ENCODE data around the gene SPCS2.
"Not testable (repeated sequence)": the region's sequence is repeated elsewhere in the genome, so short reads cannot be mapped to it uniquely, and the experiment has no call there.

The SPCS2 gene

DNA sequence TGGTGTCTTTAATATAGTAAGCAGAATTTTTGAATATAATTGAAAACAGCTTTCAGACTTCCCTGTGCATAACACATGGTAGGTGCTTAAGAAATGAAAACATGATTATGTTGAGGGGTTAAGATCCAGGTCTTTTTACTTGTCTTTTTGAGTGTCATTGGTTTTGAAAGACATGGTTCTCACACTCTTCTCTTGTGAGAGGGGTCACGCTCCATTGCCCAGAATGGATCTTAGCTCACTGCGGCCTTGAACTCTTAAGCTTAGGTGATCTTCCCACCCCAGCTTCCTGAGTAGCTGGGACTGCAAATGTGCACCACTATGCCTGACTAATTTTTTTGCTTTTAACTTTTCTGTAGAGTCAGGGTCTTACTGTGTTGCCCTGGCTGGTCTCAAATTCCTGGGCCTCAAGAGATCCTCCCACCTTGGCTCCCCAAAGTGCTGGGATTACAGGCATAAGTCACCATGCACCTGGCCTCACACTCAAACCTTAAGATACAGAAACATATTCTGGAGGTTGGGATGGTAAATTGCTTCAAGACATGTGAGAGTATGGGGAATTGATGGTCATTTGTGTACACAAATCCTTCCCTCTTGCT, 1.4 kb downstream of the SPCS2 start:
- DNase-seq (ENCODE audit: low read depth), result no peak

DNA sequence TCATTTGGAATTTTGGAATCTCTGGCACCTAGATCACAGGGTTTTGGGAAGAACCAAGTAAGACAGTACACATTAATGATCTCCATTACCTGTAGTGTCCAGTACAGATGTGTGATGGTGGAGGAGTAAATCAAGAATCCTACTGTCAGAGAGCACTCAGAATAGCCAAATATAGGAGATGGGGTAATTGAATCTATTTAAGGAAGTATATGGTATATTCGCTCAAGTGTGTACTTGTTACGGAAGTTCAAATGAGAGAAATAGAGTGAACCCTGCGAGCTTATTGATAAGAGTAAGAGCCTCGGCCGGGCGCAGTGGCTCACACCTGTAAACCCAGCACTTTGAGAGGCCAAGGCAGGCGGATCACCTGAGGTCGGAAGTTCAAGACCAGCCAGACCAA, 2.2 kb downstream of the SPCS2 start:
- DNase-seq (ENCODE audit: low read depth), result no peak

DNA sequence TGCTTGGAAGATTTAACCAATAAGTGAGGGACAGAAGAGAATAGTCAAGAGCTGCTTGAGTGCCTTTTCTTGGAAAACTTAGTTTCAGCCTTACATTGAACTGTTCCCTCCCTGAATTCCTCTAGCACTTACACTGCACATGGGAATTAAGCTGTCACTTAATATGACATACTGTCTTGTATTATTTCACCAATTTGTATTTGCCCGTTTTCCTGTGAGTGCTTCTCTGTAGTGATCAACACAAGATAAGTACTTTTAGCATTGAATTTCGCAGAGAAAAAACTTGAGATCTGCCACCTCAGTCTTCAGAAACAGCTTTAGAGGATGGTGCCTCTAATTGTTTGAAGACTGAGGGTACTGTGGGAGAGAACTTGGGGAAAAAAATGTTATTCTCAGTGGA, 3.7 kb downstream of the SPCS2 start:
- DNase-seq (ENCODE audit: low read depth), result no peak

DNA sequence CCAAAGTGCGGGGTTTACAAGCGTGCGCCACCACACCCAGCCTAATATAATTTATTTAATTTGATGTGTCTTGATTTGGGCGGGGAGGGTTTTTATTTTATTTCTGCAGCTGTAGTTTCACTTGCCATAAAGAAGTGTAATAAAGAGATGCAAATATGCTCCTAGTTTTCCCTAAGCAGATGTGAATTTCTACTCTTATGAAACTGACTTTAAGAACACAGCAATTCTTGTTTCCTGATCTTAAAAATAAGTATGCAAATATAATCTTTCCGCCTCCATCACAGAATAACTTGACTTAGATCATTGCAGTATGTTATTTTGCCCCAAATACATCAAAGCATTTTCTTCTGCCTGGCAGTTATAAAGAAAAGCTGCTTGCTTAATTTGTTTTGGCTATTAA, 4.4 kb downstream of the SPCS2 start:
- DNase-seq (ENCODE audit: low read depth), result no peak

DNA sequence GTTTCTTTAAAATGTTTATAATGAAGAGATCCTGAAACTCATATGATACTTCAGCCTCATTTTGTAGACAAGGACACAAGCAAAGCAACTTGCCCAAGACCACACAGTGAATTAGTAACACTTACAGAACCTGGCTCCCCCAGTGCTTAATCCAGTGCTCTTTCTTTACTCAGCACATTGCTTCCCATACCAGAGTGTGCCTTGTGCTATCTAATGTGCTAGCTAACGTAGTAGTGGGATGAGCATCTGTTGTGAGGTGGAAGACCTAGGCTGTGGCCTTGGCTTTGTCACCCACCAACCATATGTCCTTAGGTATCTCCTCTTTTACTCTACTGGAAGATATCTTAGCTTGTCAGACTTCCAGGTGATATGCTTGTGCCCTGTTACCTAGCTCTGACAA, 5.1 kb downstream of the SPCS2 start:
- no peak for DNase-seq (ENCODE audit: low read depth)

DNA sequence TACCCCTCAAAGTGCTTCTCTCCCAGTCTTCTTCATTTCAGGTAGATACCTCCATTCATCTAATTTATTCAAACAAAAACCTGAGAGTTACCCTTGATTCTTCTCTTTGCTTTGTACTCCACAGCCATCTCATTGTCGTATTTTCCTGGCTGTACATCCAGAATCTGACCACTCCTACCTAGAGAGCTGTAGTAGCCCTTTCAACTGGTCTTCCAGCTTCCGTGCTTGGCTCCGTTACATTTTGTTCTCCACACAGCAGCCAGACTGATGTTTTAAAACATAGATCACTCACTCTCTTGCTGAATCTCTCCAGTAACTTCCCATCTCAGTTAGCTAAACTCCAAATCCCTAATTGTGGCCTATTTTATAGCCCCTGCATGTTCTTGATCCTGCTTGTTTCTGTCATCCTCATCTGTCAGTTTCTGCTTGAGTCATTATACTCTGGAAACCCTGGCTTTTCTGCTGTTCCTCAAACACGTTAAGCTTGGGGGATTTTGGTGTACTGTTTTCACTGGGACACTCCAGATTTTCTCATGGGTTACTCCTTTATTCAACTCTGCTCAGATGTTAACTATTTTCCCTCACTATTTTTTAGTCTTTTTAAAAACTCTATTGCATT, 7.4 kb downstream of the SPCS2 start:
- DNase-seq (ENCODE audit: low read depth), result peak; percentile 39

DNA sequence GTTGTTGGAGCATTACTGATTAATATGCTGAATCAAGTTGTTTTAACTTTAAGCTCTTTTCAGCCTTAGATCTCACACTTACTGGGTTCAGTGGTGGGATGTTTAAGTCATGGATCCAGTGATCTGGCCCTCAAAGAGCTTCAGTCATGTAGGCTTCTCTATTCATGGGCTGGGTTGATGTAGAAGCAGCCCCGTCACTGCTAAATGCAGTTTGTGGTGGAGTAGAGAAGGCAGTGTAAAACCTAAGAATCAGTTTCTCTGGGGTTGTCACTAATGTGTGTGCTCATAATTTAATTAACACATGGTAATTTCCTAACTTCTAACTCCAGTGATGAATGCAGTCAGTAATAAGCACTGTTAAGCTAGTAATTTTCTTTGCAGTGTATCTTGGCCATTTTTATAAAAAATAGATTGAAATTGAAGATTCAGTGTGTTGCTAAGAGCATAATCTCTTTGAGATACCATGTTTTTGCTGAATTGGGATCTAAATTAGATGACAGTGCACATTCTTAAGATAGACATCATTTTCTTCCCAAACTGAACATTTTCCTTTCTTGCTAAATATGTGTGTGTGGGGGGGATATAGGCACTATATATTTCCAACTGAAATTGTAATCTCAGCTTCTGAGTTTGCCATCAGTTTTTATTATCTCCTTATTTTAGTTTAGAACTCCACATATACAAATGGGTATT, 9.0 kb downstream of the SPCS2 start:
- no peak for DNase-seq (ENCODE audit: low read depth)

DNA sequence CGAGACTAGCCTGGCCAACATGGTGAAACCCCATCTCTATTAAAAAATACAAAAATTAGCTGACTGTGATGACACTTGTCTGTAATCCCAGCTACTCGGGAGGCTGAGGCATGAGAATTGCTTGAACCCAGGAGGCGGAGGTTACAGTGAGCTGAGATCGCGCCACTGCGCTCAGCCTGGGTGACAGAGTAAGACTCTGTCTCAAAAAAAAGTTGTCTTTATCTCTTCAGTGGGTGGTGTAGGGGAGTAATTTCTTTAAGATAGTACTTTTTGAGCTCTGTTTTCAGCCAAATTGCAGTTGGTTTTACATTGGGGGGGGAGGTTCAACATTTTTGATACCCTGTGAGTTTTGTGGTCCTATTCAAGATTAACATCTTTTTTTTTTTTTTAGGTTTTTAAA, 11.1 kb downstream of the SPCS2 start:
- not testable (repeated sequence) for DNase-seq (ENCODE audit: low read depth)

DNA sequence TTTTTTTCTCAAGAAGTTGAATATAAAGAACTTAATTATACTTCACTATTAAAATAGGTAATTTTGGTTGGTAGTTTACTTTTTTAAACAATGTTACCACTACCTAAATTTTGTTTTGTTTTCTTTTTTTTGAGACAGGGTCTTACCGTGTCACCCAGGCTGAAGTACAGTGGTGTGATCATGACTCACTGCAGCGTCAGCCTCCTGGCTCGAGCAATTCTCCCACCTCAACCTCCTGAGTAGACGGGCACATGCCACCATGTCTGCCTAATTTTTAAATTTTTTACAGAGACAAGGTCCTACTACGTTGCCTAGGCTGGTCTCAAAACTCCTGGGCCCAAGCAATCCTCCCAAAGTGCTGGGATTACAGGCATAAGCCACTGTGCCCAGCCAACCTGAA, 17.6 kb downstream of the SPCS2 start:
- peak; percentile 59 for DNase-seq (ENCODE audit: low read depth)

DNA sequence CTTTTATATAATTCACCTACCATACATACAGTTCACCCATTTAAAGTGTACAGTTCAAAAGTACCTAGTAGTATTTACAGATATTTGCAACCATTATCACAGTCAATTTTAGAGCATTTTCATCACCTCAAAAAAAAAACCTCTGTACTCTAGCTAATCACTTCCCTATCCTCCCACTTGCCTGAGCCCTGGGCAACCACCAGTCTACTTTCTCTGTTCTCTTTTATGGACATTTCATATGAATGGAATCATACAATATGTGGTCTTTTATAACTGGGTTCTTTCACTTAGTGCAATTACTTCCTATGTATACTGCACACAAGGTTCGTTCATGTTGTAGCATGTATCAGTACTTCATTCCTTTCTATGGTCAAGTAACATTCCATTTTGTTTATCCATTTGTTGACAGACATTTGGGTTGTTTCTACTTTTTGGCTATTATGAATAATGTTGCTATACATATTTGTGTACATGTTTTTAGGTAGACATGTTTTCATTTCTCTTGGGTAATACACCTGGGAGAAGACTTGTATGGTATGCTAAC, 21.9 kb downstream of the SPCS2 start:
- no peak for DNase-seq (ENCODE audit: low read depth)

DNA sequence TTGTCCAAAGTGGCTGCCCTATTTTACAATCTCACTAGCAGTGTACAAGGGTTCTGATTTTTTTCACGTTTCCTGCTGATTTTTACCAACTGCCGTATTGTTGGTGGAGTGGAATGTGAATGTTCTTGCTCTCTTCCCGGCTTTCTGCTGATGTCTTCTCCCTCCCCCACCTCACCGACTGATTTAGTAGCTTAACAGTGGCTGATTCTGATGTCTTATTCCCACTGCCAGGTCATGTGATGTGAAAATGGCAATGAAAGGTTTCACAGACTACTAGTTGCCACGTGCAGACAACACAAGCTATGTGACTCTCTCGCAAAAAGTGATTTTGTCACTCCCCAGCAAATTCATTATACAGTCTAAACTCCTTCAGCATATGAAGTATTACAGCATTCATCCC, 22.4 kb downstream of the SPCS2 start:
- DNase-seq (ENCODE audit: low read depth), result no peak

DNA sequence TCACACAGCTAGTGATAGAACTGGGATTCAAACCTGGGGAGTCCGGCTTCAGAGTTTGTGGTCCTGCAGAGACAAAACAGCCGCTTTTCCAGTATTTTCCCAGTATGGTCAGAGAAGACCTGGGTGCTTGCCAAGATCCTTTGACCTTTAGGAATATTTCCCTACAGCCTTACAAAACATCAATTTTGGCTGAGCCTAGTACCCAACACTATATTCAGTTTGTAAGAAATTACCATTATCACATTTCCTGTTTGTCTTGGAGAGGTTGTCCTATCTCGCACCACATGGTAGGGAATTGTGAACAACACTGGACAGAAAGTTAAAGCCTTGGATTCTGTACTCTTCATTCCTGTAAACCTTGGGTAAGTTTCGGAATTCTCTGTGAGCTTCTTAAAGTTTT, 29.0 kb downstream of the SPCS2 start:
- no peak for DNase-seq (ENCODE audit: low read depth)

DNA sequence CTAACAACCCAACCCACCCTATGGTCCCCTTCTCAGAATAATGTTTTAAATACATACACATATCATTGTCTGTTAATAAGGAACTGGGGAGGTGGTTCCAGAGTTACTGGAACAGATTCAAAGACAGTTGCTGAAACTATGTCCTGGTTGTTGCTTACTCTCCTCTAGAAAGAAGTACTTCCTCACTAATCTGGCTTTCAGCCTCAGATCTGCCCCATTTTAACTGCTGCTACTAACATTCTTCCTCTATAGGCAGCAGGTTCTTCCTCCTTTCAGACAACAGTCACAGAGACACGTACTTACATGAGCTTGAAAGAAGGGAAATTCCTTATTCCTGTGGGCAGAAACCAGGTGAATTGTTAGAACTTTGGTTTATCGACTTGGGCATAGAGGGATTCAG, 31.6 kb downstream of the SPCS2 start:
- DNase-seq (ENCODE audit: low read depth), result no peak

DNA sequence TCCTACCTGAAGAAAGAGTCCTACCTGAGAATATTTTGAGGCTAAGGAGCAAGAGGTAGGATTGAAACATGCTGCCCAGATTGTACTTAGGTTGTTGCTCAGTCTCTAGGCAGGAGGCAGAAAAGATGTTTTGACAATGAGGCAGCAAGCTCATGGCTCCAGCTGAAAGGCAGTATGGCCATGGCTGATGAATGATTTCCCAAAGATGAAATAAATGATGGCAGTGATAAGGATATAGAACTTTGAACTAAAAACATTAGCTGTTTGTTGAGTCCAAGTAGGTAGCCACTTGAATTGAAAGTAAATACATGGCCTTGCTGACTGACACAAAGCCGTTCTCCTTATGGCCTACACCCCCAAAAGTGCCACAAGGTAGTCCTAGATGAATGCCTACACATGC, 32.8 kb downstream of the SPCS2 start:
- DNase-seq (ENCODE audit: low read depth), result no peak

DNA sequence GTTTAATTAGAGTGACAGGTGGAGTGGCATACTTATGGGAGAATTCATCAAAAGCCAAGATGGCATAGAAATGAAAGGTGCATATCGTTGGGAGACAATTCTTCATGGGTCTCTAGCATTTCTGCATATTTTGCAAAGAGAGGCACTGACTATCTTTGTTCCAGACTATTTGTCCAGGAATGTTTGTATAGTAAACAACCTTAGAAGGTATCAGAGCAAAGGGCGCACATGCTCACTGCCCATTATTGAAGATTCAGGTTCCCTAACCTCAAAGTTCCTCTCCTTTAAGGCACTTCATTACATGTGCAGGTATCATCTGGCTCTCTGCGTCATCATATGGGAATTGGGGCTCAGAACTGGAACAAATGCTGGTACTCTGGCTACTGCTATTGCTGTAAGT, 35.0 kb downstream of the SPCS2 start:
- DNase-seq (ENCODE audit: low read depth), result no peak

DNA sequence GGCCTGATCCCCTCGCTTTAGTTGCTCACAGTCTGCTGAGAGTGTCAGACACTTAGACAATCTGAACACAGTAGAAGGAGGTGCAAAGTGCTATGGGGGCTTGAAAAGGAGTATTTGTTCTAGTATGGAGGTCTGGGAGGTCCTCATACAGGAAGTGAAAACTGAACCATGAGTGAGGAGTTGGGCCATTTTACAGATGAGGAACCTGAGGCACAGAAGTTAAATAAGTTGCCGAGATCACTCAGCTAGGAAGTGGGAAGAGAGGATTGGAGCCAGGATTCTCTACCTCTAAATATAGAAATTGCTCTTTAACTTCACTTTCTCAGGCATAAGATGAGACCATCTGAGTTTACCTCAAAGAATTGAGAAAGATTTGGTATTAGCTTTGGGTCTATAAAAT, 35.7 kb downstream of the SPCS2 start:
- DNase-seq (ENCODE audit: low read depth), result no peak

DNA sequence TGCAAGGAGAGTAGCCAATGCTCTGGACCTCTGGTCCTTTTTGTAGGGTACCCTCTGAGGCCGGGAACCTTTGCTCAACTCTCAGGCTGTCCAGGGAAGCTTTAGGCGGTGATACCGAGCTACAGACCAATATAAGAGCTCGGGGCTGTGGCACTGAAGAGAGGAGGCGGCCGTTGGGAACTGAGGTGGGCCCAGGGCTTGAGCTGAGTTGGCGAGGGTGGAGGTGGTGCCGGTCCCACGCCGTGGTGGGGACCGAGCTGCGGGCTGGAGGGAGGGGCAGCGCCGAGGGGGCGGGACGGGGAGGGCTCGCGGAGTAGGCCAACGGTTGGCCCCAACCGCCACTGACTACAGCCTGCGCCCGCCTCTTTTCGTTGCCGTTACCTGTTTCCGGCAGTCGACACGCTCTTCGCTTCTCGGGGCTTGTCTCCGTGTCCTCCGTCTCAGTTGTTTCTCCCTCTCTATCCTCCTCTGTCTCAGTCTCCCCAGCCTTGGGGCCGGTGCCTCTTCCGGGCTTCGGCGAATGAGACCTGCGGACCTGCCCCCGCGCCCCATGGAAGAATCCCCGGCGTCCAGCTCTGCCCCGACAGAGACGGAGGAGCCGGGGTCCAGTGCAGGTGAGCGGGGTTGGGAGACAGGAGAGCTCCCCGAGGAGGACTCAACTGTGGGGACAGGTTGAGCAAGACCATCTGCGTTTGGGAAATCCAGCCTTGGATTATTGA, 39.6 kb downstream of the SPCS2 start, which contains the start of gene NEU3:
NEU3 (plus strand) TSS at position 393 of the 719 bp plus-strand sequence; CDS start at position 521, 128 bp downstream.
- peak; percentile 66 for DNase-seq (ENCODE audit: low read depth)

DNA sequence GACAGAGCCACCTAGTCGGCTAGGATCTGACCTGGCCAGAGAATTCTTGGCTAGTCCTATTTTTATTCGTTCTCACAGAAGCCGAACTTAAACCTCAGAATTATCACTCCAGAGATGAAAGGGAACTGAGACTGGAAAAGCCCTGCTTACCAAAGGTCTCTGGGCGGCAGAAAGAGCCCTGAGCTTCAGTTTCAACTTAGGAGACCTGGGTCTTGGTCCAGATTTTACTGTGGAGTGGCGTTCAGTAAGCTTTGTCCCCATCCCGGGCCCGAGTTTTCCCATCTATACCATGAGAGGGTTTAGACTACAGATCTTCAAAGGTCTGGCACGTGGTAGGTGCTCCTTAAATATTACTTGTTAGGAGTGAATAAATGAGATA, 40.2 kb downstream of the SPCS2 start:
- DNase-seq (ENCODE audit: low read depth), result no peak

DNA sequence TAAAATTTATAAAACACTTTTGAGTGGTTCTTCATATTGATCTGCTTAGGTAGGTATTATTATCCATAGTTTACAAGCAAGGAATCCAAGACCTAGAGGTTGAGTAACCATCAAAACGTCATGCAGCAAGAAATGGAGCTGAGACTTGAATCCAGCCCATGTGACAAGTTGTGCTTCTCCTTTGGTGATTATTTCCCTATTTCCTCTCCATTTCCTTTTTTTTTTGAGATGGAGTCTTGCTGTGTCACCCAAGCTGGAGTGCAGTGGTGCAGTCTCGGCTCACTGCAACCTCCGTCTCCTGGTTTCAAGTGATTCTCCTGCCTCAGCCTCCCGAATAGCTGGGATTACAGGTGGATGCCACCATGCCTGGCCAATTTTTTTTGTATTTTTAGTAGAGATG, 41.1 kb downstream of the SPCS2 start:
- DNase-seq (ENCODE audit: low read depth), result not testable (repeated sequence)

DNA sequence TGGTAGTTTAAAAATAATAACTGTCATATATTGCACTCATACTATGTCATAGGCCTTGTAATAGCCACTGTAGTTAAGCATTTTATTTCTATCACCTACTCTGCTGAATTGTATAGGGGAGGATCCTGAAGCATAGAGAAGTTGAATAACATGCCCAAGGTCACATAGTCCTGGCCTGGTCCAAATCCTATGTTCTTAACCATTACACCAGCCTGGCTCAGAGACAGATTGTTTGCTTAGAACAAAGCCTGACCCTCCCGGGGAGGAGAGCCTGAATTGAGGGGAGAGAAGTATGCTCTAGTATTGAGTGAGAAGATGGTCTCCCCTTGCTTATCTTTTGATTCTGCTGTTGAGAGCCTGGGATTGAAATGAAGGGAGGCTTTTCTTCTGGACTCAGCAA, 41.9 kb downstream of the SPCS2 start:
- DNase-seq (ENCODE audit: low read depth), result no peak

DNA sequence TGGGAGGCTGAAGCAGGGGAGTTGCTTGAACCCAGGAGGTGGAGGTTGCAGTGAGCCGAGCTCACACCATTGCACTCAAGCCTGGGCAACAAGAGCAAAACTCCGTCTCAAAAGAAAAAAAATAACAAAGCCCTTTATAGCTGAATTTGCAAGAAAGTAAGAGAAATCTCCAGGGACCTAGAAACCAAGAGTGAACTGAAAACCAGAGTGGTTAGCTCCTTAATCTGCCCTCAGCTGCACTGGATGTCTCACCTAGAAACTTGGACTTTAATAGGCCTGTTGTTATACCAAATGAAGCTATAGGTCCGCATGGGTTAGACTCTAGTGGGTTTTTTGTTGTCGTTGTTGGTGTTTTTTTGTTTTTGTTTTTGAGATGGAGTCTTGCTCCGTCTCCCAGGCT, 43.8 kb downstream of the SPCS2 start:
- DNase-seq (ENCODE audit: low read depth), result no peak

DNA sequence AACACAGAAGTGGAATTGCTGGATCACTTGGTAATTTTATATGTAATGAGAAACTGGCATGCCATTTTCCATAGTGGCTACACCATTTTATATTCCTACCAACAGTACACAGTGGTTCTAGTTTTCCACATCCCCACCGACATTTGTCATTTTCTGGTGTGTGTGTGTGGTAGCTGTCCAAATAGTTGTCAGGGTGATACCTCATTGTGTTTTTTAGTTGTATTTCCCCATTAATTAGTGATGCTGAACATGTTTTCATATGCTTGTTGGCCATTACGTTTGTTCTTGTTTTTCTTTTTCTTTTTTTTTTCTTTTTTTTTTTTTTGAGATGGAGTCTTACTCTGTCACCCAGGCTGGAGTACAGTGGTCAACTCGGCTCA, 51.9 kb downstream of the SPCS2 start:
- DNase-seq (ENCODE audit: low read depth), result no peak

DNA sequence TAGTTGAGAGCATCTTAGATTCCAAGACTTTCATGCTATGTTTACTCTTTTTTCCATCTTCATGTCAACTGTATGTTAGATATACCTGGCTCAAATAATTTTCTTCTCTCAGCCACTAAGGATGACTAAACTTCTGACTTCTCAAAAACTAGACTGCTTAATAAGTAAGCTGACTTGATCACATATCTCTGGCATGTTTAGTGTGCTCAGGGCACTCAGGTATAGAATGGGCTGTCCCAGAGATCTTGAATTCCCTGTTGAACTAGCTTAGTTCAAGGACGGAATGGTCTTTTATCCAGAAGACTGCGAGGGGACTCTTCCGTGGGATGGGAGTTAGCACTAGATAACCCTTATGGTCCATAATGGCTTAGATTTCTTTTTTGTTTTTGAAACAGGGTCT, 52.6 kb downstream of the SPCS2 start:
- DNase-seq (ENCODE audit: low read depth), result no peak

Measured in amniotic epithelial cell (primary cell).